GM12874 (cell line): Measurements from ENCODE around the gene ADGRB3.

Experiments used
- TF ChIP-seq, protein P1 (sequence below): IDR thresholded peaks from 2 replicates; pipeline ENCODE4 v1.5.1; 2011; ENCODE audit warnings: low read depth, mild to moderate bottlenecking, control low read depth, low read length, moderate library complexity; ENCODE audit not compliant: insufficient read depth

The ADGRB3 gene

DNA sequence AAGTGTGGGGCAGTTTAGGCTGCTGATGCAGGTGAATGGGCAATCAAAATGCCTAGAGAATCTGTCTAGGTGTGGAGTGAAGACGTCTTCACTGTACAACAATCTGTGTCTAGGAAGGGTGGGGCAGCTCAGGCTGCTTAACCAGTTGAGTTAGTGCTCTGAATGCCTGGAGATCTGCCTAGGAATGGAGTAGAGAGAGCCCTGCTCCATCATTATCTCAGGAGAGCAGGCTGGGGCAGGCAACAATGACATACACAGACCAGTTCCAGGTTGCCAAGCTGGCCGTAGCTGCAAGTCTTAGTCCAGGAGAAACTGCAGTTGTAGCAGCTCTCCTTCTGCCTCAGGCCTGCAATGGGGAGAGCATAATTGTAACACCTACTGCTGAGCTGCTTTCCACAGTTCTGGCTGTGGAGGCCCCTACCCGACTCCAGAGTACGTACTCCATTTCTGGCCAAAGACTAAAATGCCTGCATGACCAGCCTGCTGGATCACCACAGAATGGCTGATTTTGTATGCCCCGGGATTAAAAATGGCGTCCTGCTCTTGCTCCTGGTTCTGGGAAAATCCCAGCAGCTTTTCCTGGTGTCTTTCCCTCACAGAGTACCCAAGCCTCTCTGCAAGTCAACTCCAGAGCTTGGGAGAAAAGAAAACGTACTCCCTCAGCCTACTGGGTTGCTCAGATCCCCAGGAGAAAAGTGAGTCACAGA lies 545.4 kb downstream of the ADGRB3 start:
- TF ChIP-seq, protein P1, sequence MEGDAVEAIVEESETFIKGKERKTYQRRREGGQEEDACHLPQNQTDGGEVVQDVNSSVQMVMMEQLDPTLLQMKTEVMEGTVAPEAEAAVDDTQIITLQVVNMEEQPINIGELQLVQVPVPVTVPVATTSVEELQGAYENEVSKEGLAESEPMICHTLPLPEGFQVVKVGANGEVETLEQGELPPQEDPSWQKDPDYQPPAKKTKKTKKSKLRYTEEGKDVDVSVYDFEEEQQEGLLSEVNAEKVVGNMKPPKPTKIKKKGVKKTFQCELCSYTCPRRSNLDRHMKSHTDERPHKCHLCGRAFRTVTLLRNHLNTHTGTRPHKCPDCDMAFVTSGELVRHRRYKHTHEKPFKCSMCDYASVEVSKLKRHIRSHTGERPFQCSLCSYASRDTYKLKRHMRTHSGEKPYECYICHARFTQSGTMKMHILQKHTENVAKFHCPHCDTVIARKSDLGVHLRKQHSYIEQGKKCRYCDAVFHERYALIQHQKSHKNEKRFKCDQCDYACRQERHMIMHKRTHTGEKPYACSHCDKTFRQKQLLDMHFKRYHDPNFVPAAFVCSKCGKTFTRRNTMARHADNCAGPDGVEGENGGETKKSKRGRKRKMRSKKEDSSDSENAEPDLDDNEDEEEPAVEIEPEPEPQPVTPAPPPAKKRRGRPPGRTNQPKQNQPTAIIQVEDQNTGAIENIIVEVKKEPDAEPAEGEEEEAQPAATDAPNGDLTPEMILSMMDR: no peak

DNA sequence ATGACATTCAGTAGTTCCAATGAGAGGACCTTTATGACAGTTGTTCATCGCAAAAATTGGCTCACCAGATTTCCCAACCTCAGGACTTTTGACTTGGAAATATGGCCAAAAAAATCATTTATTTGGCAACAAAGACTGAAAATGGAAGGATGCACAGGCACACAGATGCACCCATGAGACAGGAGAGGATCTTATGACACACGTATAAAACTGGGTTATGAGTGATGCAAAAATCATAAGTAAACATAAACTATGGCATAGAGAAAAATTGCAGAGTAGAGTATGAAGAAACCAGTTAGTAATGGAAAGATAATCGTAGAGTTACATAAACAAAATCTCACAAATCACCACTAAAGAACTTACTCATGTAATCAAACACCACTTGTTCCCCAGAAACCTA lies 546.9 kb downstream of the ADGRB3 start:
- TF ChIP-seq, protein P1: no peak

DNA sequence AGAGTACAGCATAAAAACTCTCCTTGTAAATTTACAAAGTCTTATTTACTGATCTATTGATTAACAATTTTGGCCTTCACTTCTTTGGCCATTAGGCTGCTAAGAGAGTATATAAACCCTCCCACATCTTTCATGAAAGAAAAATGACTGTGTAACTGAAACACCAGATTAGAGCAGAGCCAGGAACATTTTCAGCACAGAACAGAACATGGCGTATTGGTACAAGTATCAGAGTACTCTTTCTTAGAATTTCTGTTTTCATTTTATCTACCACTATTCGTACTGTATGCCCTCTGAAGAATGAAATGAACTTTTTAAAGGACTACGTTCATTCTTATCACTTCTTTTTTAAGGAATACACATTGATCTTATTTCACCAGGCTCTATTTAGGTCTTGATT lies 550.2 kb downstream of the ADGRB3 start:
- TF ChIP-seq, protein P1: no peak

DNA sequence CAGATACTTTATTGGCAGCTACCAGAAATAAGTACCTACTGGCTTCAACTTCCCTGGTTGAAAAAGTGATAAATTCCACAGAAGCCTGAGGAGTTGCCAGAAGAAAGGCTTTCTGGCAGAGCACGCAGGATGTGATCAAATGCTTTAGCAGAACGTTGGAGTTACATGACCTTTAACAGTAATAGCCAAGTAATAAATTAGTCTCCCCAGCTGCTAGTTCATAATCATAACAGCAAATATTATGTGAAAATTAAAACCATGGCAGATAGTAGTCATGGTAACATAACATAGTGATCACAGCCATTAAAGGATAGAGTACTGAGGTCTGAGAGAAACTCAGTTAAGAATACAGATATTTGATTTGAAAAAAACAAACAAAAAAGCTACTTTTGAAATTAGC lies 567.7 kb downstream of the ADGRB3 start:
- TF ChIP-seq, protein P1: no peak

DNA sequence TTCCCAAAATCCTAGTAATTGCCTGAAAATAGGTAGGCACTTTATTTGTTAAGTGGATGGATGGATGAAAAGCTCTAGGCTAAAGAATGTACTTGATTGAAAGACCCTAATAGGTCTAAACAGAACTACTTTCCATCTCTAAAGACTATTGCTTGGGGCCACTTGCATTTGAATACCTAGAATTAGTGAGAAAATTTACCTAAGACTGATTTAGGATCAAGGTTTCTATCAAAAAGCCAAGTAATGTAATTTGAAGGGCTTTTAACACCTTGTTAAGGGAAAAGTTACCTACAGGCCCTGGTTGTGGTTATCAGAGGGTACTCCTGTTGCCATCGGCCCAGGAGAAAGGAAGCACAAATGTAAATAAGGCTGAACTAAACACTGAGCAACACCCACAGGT lies 581.0 kb downstream of the ADGRB3 start:
- TF ChIP-seq, protein P1: no peak

DNA sequence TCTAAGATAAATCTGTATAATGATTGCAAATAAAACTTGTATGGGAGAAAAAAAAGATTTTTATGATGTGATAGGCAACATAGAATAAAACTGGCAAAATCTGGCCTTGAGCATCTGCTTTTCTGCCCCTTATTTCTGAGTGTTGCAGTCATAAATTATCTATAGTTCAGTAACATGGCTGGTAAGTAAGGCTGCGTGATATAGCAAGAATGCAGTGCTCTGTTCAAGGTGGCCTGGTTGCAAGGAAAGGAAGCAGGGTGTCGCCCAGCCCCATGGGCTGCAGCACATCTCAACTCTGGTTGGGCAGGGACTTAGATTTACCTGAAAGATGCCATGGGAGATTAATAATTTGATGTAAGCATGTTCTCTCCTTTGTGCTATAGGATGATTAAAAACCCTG lies 582.3 kb downstream of the ADGRB3 start:
- TF ChIP-seq, protein P1: no peak

DNA sequence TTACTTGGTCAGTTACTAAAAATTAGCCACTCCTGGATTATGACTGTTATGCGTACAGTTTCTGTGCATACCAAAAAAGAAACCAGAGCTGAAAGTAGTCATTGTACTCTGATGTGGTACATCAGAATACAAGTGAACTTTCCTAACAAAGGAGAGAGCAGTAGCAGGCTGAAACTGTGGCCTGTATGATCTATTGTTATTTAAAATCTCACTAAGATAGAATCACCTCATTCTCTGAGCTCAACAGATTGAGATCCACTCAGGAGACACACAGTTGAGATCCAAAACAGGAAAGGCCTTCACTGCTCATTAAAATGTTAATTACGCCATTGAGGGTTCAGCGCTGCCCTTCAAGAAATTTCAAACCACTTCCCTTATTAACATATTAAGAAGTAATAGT lies 585.3 kb downstream of the ADGRB3 start:
- TF ChIP-seq, protein P1: no peak
